OCI-LY1 (cell line): ENCODE measurements around the gene SPINK2.

Experiments used
- H2AFZ ChIP-seq: fragments of 200-600 bp; sonication (generic), shearing (Covaris generic); 2 replicates; pipeline ENCODE4 v1.6.0; 2014; ENCODE audit warnings: antibody characterized with exemption, mild to moderate bottlenecking, low read length
- H3F3A ChIP-seq: fragments of 200-600 bp; sonication (generic), shearing (Covaris generic); 2 replicates; pipeline ENCODE4 v1.6.0; 2014; ENCODE audit warnings: mild to moderate bottlenecking, antibody characterized with exemption, low read length, moderate library complexity; ENCODE audit not compliant: insufficient read depth
- H3K27ac ChIP-seq: fragments of 200-600 bp; sonication (generic); 2 replicates; pipeline ENCODE4 v1.5.1; 2014; ENCODE audit warnings: low read length, mixed run types, mild to moderate bottlenecking, low read depth; ENCODE audit not compliant: poor library complexity, severe bottlenecking
- H3K27me3 ChIP-seq: fragments of 200-600 bp; sonication (generic); 2 replicates; pipeline ENCODE4 v1.6.0; 2014; ENCODE audit warnings: antibody characterized with exemption, mild to moderate bottlenecking, low read length, moderate library complexity; ENCODE audit not compliant: insufficient read depth
- H3K36me3 ChIP-seq: fragments of 200-600 bp; sonication (generic); 2 replicates; pipeline ENCODE4 v1.6.1; 2014; ENCODE audit warnings: mild to moderate bottlenecking, antibody characterized with exemption, low read length, moderate library complexity, mixed read lengths; ENCODE audit not compliant: insufficient read depth
- H3K4me1 ChIP-seq: fragments of 200-600 bp; sonication (generic); 2 replicates; pipeline ENCODE4 v1.5.1; 2014; ENCODE audit warnings: mild to moderate bottlenecking, low read length, moderate library complexity; ENCODE audit not compliant: insufficient read depth, severe bottlenecking
- H3K4me2 ChIP-seq: fragments of 200-600 bp; sonication (generic), shearing (Covaris generic); 2 replicates; pipeline ENCODE4 v1.6.1; 2014; ENCODE audit warnings: low read length
- H3K4me3 ChIP-seq: fragments of 200-600 bp; sonication (generic); 2 replicates; pipeline ENCODE4 v1.5.1; 2014; ENCODE audit warnings: low read length, low read depth, mild to moderate bottlenecking, mixed read lengths; ENCODE audit not compliant: poor library complexity, severe bottlenecking
- H3K79me2 ChIP-seq: fragments of 200-600 bp; shearing (Covaris generic); 2 replicates; pipeline ENCODE4 v1.6.1; 2016; ENCODE audit warnings: mixed run types, low read length, mixed read lengths; ENCODE audit not compliant: insufficient read depth
- H3K9ac ChIP-seq: fragments of 200-600 bp; sonication (generic), shearing (Covaris generic); 2 replicates; pipeline ENCODE4 v1.6.1; 2014; ENCODE audit warnings: mild to moderate bottlenecking, low read length, mixed read lengths
- H3K9me2 ChIP-seq: fragments of 200-600 bp; sonication (generic), shearing (Covaris generic); 2 replicates; pipeline ENCODE4 v1.6.1; 2014; ENCODE audit warnings: low read depth, mild to moderate bottlenecking, low read length, mixed read lengths
- H3K9me3 ChIP-seq: fragments of 200-600 bp; shearing (Covaris generic); 2 replicates; pipeline ENCODE4 v1.6.1; 2014; ENCODE audit warnings: low read length, mixed read lengths
- H4K20me1 ChIP-seq: fragments of 200-600 bp; sonication (generic), shearing (Covaris generic); 2 replicates; pipeline ENCODE4 v1.6.0; 2016; ENCODE audit warnings: mild to moderate bottlenecking, low read length; ENCODE audit not compliant: insufficient read depth
- EZH2 ChIP-seq: fragments of 200-600 bp; sonication (generic), shearing (Covaris generic); IDR thresholded peaks from 2 replicates; pipeline ENCODE4 v1.8.0; 2017; ENCODE audit warnings: borderline replicate concordance, mixed run types, mild to moderate bottlenecking, antibody characterized with exemption, low read length, moderate library complexity, mixed read lengths
- TF ChIP-seq, protein P1 (sequence below): fragments of 200-600 bp; sonication (generic), shearing (Covaris generic); IDR thresholded peaks from 2 replicates; pipeline ENCODE4 v1.5.1; 2017; ENCODE audit warnings: mild to moderate bottlenecking, antibody characterized with exemption, low read length, moderate library complexity, mixed read lengths

The SPINK2 gene

DNA sequence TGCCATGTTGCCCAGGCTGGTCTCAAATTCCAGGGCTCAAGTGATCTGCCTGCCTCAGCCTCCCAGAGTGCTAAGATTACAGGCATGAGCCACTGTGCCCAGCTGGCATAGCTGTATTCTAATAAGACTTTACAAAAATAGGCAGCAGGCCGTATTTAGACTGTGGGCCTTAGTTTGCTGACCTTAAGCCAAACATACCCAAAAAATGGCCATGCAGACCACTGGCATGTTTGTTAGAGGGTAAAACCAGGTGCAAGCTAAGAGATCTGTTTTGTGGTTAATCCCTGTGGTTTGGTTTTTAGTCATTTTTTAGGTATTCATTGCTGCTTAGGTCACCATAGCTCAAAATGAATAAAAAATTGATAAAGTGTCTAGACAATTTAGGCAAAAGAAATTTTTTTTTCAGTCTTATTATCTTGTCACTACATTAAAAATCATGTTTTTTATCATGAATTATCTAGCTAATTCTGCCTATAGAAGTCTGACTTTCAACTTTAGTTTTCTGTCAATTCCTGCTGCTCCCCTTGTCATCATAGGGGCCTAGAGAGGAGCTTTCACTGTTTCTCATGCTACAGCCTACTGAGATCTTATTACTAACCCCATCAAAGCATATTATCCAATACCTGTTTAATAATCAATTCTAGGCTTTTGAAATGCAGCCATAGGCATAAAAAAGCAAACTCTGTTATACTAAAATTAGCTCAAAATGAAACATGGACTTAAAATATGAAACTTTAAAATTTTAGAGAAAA is 7.5 kb upstream of the SPINK2 start:
- Histone ChIP-seq H2AFZ (no peak overlapping the region), H3K9ac (no peak overlapping the region), H3K27ac (no peak overlapping the region), H3K4me3 (no peak overlapping the region), H3K27me3 (no peaks in the 10 kb centered on the region), H3K36me3 (no peaks in the 10 kb centered on the region), H3F3A (no peaks in the 10 kb centered on the region), H4K20me1 (no peaks in the 10 kb centered on the region), H3K9me2 (no peaks in the 10 kb centered on the region), H3K79me2 (no peaks in the 10 kb centered on the region), H3K4me1 (no peaks in the 10 kb centered on the region), H3K9me3 (no peaks in the 10 kb centered on the region), H3K4me2 (no peak overlapping the region)
- TF ChIP-seq EZH2 = no peak
- TF ChIP-seq, protein P1, sequence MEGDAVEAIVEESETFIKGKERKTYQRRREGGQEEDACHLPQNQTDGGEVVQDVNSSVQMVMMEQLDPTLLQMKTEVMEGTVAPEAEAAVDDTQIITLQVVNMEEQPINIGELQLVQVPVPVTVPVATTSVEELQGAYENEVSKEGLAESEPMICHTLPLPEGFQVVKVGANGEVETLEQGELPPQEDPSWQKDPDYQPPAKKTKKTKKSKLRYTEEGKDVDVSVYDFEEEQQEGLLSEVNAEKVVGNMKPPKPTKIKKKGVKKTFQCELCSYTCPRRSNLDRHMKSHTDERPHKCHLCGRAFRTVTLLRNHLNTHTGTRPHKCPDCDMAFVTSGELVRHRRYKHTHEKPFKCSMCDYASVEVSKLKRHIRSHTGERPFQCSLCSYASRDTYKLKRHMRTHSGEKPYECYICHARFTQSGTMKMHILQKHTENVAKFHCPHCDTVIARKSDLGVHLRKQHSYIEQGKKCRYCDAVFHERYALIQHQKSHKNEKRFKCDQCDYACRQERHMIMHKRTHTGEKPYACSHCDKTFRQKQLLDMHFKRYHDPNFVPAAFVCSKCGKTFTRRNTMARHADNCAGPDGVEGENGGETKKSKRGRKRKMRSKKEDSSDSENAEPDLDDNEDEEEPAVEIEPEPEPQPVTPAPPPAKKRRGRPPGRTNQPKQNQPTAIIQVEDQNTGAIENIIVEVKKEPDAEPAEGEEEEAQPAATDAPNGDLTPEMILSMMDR = no peak

DNA sequence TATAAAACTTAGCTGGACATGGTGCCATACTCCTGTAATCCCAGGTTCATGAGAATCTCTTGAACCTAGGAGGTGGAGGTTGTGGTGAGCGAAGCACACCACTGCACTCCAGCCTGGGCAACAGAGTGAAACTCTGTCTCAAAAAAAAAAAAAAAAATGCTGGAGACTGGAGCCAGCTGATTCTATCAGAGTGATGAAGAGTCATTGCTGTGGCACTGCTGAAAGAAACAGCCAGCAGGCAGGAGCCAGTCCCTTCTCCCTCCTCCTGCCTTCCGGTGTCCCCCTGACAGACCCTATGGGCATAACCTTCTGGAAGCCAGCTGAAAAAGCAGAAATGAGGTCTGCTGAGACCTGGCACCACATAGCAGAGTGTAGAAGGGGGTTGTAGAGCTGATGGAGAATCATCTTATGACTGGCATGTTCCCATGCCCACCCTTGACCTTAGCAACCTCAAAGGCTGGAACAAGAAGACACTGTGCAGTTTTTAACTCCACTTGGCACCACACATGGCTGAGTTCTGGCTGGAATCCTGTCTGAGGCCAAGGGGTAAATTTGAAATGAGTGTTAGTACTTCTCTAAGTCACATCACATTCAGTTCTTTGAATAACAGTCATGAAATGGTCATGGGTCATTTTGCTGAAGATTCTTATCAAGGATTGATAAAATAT is 2.6 kb upstream of the SPINK2 start:
- H3K4me1 ChIP-seq = peaks cover 10% of the 10 kb centered on the region

DNA sequence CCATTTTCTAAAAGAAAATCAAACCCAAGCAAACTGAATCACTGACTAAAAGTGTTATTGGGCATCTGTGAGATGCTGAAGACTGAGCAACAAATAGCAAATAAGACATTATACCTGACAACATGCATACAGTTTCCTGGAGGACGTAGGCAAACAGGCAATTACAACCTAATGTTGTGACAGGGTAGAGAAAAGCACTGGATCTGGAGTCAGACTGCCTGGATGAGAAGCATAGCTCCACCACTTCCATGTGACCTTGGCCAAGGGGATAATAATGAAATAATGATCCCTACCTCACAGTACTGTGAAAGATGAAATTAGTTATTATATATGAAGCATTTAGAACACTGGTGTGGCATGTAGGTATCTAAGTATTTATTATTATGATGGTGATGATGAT is 2.7 kb downstream of the SPINK2 start:
- Histone ChIP-seq H2AFZ (no peak overlapping the region), H3K9ac (no peak overlapping the region), H3K36me3 (no peaks in the 10 kb centered on the region), H3K4me3 (no peak overlapping the region), H3F3A (no peaks in the 10 kb centered on the region), H3K27me3 (no peaks in the 10 kb centered on the region; the same call in 1 of the 2 replicates), H3K27ac (no peak overlapping the region), H3K9me2 (no peaks in the 10 kb centered on the region), H3K79me2 (no peaks in the 10 kb centered on the region), H4K20me1 (no peaks in the 10 kb centered on the region), H3K9me3 (no peaks in the 10 kb centered on the region), H3K4me2 (no peak overlapping the region), H3K4me1 (peaks cover 10% of the 10 kb centered on the region)
- no peak for TF ChIP-seq EZH2
- TF ChIP-seq, protein P1 = no peak

More for the DNA sequence above, 2.6 kb upstream of the SPINK2 start:
- Histone ChIP-seq H3K36me3 (no peaks in the 10 kb centered on the region), H3K9me3 (no peaks in the 10 kb centered on the region), H4K20me1 (no peaks in the 10 kb centered on the region), H3K9ac (no peak overlapping the region), H3K27ac (no peak overlapping the region), H3K9me2 (no peaks in the 10 kb centered on the region), H3F3A (no peaks in the 10 kb centered on the region), H2AFZ (no peak overlapping the region), H3K4me3 (no peak overlapping the region), H3K27me3 (no peaks in the 10 kb centered on the region; the same call in 1 of the 2 replicates), H3K4me2 (no peak overlapping the region), H3K79me2 (no peaks in the 10 kb centered on the region)
- TF ChIP-seq, protein P1 = no peak
- TF ChIP-seq EZH2 = no peak
